A673 (cell line): ENCODE measurements around the gene CHAF1A. TPM values are rescaled to one million over a fixed set of nuclear protein-coding genes. Genes with fewer than 3 reads are reported as not detected.

Experiments
- BruUV-seq: library from RNA; stranded (reverse); fragments of 400-500 nt; replicated peaks from 2 replicates; lab custom pipeline; 2021; lab: Mats Ljungman, UMichigan
- CTCF ChIA-PET: fragments of 300-600 bp; sonication (Branson Sonifier 250); formaldehyde crosslinking; loops from one replicate; lab custom pipeline; 2022; ENCODE audit warnings: antibody characterized with exemption; lab: Charles Lee
- POLR2A ChIA-PET: fragments of 300-600 bp; sonication (Branson Sonifier 250); formaldehyde crosslinking; loops from one replicate; lab custom pipeline; 2022; ENCODE audit warnings: antibody characterized with exemption; ENCODE audit not compliant: low non-redundant PET; lab: Charles Lee
- DNase-seq: peaks from one replicate; pipeline ENCODE4 v3.0.0-alpha.2; 2015; ENCODE audit warnings: low spot score
- H3K27ac ChIP-seq: fragments of 200-600 bp; sonication (generic); 2 replicates; pipeline ENCODE4 v1.5.1; 2016; ENCODE audit warnings: mixed run types, low read depth, mild to moderate bottlenecking, mixed read lengths, antibody characterized with exemption, low read length; ENCODE audit not compliant: poor library complexity, severe bottlenecking
- H3K27me3 ChIP-seq: fragments of 200-600 bp; sonication (generic); replicated peaks from 2 replicates; pipeline ENCODE4 v1.6.1; 2017; ENCODE audit warnings: mixed run types, low read depth, mild to moderate bottlenecking, mixed read lengths, antibody characterized with exemption, low read length; ENCODE audit not compliant: insufficient read depth, poor library complexity
- H3K36me3 ChIP-seq: fragments of 200-600 bp; sonication (generic); 2 replicates; pipeline ENCODE4 v1.6.1; 2016; ENCODE audit warnings: mixed run types, mild to moderate bottlenecking, mixed read lengths, antibody characterized with exemption, low read length; ENCODE audit not compliant: insufficient read depth, poor library complexity, severe bottlenecking
- H3K4me1 ChIP-seq: fragments of 200-600 bp; sonication (generic); 2 replicates; pipeline ENCODE4 v1.6.1; 2017; ENCODE audit warnings: mixed run types, mild to moderate bottlenecking, mixed read lengths, antibody characterized with exemption, low read length; ENCODE audit not compliant: insufficient read depth, poor library complexity, severe bottlenecking
- H3K4me3 ChIP-seq: fragments of 200-600 bp; sonication (generic); 2 replicates; pipeline ENCODE4 v1.5.1; 2016; ENCODE audit warnings: low read depth, mixed run types, mild to moderate bottlenecking, mixed read lengths, low read length; ENCODE audit not compliant: poor library complexity, severe bottlenecking
- H3K9me3 ChIP-seq: fragments of 200-600 bp; sonication (generic); 2 replicates; pipeline ENCODE4 v1.6.1; 2016; ENCODE audit warnings: mixed run types, low read depth, mild to moderate bottlenecking, mixed read lengths, antibody characterized with exemption, low read length; ENCODE audit not compliant: poor library complexity, severe bottlenecking
- EZH2 ChIP-seq: fragments of 200-600 bp; sonication (generic); IDR thresholded peaks from 2 replicates; pipeline ENCODE4 v1.6.1; 2017; ENCODE audit warnings: borderline replicate concordance, low read depth, mild to moderate bottlenecking, mixed read lengths, antibody characterized with exemption, low read length; ENCODE audit not compliant: poor library complexity, severe bottlenecking
- intact Hi-C: fragments of 100-400 bp; cut with micrococcal nuclease; formaldehyde crosslinking; loops from one replicate; pipeline ENCODE4 v1.10.0; 2022; ENCODE audit not compliant: unreplicated experiment
- total RNA-seq: library from RNA; stranded (reverse); gene quantifications from 2 replicates; pipeline ENCODE4 v1.2.3, GENCODE V29; 2021
- TF ChIP-seq, protein P1 (sequence below): fragments of 300-800, 200-600 bp; sonication (generic); conservative IDR thresholded peaks from 2 replicates; pipeline ENCODE4 v1.5.1; 2017; ENCODE audit warnings: low read depth, mild to moderate bottlenecking, antibody characterized with exemption, low read length, moderate library complexity, mixed read lengths

The CHAF1A gene
- total RNA-seq, 1 experiment from 2014 or later, result 115 TPM

DNA sequence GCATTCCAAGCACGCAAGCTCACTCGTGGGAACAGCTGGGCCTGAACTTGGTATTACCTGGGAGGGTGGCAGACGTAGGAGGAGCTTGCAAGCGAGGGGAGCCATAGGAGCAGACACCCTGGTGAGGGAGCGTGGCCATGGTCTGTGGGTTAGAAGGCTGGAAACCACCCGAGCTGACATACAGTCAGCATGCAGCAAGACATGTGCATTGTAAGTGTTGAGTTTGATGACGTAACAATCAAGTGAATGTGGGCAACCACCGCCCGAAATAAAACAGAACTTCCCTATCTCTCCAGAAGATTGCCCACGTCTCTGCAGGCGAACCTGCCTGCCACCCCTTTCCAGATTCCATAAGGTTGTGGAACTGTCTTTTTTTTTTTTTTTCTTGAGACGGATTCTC is 28.3 kb downstream of the CHAF1A start:
- POLR2A ChIA-PET, result no interaction called here
- Histone ChIP-seq H3K4me3 (no peak overlapping the region), H3K9me3 (no peaks in the 10 kb centered on the region), H3K27me3 (no peaks in the 10 kb centered on the region), H3K4me1 (no peaks in the 10 kb centered on the region), H3K36me3 (peaks cover 78% of the 10 kb centered on the region), H3K27ac (no peak overlapping the region)
- BruUV-seq, result no TSS peak
- intact Hi-C loops, result no loop called here
- no peak for DNase-seq
- no peak for TF ChIP-seq EZH2
- TF ChIP-seq, protein P1, sequence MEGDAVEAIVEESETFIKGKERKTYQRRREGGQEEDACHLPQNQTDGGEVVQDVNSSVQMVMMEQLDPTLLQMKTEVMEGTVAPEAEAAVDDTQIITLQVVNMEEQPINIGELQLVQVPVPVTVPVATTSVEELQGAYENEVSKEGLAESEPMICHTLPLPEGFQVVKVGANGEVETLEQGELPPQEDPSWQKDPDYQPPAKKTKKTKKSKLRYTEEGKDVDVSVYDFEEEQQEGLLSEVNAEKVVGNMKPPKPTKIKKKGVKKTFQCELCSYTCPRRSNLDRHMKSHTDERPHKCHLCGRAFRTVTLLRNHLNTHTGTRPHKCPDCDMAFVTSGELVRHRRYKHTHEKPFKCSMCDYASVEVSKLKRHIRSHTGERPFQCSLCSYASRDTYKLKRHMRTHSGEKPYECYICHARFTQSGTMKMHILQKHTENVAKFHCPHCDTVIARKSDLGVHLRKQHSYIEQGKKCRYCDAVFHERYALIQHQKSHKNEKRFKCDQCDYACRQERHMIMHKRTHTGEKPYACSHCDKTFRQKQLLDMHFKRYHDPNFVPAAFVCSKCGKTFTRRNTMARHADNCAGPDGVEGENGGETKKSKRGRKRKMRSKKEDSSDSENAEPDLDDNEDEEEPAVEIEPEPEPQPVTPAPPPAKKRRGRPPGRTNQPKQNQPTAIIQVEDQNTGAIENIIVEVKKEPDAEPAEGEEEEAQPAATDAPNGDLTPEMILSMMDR, result no peak
- CTCF ChIA-PET, result no interaction called here

DNA sequence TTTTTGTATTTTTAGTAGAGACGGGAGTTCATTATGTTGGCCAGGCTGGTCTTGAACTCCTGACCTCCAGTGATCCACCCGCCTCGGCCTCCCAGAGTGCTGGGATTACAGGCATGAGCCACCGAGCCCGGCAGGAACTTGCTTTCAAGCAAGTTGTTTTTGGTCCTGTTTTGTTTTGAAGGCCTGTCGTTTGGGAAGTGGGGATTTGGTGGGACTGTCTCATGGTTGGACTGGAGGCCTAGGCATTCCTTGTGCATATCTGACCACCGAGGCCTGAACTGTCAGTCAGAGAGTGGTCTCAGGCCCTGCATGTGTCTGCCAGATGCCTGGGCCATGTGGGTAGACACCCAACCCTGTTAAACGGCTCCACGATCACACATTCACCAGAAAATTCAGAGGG is 28.9 kb downstream of the CHAF1A start:
- no peak for DNase-seq
- Histone ChIP-seq H3K27ac (no peak overlapping the region), H3K9me3 (no peaks in the 10 kb centered on the region), H3K4me3 (no peak overlapping the region), H3K4me1 (no peaks in the 10 kb centered on the region), H3K36me3 (peaks cover 81% of the 10 kb centered on the region), H3K27me3 (no peaks in the 10 kb centered on the region)
- no peak for TF ChIP-seq EZH2
- TF ChIP-seq, protein P1, result no peak
- no TSS peak for BruUV-seq
- POLR2A ChIA-PET, result no interaction called here
- CTCF ChIA-PET, result no interaction called here
- intact Hi-C loops, result no loop called here

DNA sequence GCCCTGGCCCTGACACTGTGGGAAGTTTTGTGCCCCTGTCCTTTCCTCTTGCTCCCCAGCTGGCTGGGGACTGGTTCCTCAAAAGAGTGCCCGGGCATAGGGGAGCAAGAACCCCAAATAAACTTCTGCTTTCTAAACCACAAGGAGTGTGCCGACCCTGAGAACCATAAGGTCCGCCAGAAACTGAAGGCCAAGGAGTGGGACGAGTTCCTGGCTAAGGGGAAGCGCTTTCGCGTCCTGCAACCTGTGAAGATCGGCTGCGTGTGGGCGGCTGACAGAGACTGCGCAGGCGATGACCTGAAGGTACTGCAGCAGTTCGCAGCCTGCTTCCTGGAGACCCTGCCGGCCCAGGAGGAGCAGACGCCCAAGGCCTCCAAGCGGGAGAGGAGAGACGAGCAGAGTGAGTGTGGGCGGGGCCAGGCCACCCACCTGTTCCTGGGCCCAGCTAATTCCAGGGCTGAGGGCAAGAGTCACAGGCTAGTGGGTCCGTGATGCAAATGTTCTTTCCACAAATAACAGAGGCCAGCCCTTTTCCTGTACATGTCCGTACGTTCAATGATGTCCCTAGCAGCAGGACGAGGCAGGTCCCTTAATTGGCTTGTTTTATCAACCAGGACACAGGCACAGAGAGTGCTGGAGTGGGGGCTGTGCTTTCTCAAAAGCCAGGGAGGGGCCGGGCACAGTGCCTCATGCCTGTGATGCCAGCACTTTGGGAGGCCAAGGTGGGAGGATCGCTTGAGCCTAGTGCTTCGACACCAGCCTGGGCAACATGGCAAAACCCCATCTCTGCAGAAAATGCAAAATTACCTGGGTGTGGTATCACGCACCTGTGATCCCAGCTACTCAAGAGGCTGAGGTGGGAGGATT is 29.6 kb downstream of the CHAF1A start:
- no peak for DNase-seq
- no peak overlapping the region for H3K4me3 ChIP-seq
- H3K9me3 ChIP-seq, result no peaks in the 10 kb centered on the region
- no peaks in the 10 kb centered on the region for H3K4me1 ChIP-seq
- no peak overlapping the region for H3K27ac ChIP-seq
- ChIA-PET POLR2A (no interaction called here), CTCF (no interaction called here)
- intact Hi-C loops, result no loop called here
- BruUV-seq, result no TSS peak
- no peaks in the 10 kb centered on the region for H3K27me3 ChIP-seq
- peaks cover 84% of the 10 kb centered on the region for H3K36me3 ChIP-seq
- TF ChIP-seq, protein P1, result no peak
